Activated CD4-positive, alpha-beta T cell treated with anti-CD3 and anti-CD28 coated beads, Interleukin-2, amount 50 U/mL, for 1 hour (primary cell): Measurements from ENCODE around the gene HSDL2.

Experiments used
- DNase-seq: peaks from one replicate; pipeline ENCODE4 v3.0.0-alpha.2; 2020

HSDL2 gene

DNA sequence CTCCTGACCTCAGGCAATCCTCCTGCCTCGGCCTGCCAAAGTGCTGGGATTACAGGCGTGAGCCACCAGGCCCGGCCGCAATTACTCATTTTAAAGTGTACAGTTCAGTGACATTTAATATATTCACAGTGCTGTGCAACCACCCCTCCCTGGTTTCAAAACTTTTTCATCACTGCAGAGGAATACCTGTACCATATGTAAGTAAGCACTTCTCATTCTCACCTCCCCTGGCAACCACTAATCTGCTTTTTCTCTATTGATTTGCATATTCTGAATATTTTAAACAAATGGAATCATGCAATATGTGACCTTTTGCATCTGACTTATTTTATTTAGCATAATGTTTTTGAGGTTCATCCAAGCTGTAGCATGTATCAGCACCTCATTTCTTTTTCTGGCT, 85.4 kb downstream of the HSDL2 start:
- DNase-seq, result no peak

DNA sequence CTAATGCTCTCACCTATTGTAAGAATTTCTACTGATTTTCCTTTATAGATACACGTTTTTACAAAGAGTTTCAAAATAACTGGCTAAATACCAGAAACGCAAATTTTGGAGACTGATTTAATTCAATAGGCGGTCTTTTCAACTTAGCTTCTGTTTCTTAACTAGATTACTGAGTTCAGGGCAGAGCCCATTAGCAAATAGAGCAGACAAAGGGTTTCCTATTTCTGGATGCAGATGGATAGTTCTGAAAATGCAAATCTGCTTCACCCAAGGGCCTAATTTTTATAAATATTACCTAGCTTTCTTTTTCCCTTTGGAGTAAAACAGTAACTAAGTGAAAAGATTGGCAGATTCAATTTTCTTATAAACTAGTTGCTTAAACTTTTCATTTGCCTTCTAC, 93.1 kb downstream of the HSDL2 start:
- DNase-seq, result no peak

DNA sequence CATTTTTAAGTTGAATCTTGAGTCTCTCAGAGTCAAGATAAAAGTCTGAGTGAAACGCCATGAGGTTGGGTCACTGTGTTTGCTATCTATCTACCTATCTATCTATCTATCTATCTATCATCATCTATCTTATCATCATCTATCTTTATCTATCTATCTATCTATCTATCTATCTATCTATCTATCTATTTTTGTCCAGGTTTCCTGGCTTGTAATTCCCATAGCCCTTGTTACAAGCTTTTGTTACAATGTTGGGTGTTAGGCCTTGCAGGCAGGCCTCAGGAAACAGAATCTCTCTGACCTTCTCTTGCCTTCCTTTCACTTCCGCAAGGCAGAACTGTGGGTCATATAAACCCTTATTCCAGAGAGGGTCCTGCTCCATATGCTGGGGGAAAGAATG, 94.1 kb downstream of the HSDL2 start:
- no peak for DNase-seq

DNA sequence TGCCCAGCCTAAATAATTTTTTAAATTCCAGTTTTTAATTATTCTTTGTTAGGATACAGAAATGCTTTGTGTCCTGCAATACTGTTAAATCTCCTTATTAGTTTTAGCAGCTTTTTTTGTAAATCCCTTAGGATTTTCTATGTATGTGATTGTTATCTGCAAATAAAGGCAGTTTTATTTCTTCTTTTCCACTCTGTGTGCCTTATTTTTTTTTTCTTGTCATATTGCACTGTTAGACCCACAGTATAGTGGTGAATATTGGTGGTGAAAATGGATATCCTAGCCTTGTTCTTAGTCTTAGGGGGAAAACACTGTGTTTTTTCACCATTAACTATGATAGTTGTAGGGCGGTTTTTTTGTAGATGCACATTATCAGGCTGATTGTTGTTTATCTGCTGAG, 95.4 kb downstream of the HSDL2 start:
- no peak for DNase-seq

DNA sequence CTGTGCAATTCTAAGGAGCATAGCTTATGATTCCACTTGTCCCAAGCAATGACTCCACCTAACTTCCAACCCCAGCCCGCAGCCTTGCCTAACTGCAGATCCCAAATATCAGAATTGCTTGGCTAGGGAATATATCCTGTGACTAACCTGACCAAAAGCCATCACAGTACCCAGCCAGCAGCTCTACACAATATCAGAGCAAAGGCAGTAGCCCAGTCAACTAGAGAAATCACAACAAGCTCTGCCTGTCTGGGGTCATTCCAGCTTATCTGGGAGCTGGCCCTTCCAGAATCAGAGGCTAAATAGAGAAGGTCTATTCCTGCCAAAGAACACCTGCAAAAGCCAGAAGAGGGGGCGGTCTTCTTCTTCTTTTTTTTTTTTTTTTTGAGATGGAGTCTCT, 97.4 kb downstream of the HSDL2 start:
- no peak for DNase-seq

DNA sequence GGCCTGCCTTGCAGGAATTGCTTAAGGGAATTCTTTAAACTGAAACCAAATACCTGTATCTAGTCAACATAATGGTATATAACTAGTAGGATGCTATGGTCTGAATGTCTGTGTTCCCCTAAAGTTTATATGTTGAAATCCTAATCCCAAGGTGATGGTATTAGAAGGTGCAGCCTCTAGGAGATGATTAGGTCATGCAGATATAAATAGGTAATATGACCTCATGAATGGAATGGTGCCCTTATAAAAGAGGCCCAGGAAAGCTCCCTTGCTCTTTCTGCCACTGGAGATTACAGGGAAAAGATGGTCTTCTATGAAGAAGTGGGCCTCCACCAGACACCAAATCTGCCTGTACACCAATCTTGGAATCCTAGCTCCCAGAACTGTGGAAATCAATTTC, 99.3 kb downstream of the HSDL2 start:
- no peak for DNase-seq

DNA sequence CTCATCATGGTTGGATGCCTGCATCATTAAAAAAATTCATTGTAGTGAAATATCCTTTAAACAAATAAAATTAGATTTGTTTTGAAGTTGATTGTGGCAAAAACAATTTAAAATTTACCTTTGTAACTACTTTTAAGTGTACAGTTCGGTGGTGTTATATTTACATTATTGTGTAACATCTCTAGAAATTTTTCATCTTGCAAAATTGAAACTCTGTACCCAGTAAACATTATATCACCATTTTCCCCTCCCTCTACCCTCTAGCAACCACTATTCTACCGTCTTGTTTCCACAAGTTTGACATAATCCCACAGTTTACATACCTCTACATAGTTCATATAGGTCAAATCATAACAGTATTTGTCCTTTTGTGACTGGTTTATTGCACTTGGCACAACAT, 104.7 kb downstream of the HSDL2 start:
- no peak for DNase-seq

DNA sequence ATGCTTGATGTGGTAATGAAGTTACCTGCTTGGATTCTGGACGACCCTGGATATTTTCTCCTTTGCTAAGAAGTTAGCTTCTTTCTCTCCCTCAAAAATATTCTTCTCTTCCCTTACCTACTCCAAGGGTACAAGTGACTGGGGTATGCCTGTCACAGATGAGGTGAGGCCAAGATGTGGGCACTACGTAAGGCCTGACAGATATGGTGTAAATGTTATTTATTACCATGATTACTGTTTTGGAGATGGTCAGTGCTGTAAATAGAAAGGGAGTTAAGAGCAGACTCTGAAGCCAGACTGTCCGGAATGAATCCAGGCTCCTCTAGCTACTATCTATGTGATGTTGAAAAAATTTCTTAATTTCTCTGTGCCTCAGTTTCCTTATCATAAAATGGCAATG, 105.7 kb downstream of the HSDL2 start:
- DNase-seq, result no peak

DNA sequence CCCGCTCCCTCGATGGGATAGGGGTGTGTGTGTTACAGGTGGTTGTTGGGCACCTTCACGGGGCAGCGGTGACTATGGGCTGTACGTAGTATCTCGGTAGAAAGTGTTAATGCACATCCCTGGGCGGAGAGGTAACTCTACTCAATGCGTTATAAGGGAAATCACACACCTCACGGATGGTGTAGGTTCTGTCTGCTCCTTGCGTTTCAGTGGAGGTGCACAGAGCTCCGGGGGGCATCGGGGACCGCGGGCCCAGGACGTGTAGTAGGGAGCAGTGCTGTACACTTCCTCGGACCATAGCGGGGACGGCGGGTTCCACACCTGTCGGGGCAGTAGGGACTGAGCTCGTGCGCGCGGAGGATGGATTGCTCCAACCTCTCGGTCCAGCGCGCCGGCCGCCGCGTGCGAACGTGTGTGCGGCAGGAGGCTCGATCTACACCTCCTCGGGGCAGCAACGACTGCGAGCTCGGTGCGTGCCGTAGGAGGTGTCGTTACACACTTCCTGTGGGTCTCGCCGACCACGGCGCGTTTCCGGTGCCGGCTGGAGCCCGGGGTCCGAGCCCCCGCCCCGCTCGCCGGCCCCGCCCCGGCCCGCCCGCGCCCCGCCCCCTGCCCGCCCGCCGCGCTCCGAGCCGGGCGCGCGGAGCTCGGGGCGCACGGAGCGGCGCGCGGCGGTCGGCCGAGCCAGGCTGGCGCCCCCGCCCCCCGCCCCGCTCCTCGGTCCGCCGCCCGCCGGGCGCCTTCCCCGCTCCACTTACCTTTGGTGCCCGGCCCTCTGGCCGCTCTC, 106.5 kb downstream of the HSDL2 start, which contains the start of gene KIAA1958:
KIAA1958 (plus strand) TSS at position 607 of the 787 bp plus-strand sequence. CDS start 87,254 bp downstream, outside the sequence.
- DNase-seq, result peak; percentile 65

DNA sequence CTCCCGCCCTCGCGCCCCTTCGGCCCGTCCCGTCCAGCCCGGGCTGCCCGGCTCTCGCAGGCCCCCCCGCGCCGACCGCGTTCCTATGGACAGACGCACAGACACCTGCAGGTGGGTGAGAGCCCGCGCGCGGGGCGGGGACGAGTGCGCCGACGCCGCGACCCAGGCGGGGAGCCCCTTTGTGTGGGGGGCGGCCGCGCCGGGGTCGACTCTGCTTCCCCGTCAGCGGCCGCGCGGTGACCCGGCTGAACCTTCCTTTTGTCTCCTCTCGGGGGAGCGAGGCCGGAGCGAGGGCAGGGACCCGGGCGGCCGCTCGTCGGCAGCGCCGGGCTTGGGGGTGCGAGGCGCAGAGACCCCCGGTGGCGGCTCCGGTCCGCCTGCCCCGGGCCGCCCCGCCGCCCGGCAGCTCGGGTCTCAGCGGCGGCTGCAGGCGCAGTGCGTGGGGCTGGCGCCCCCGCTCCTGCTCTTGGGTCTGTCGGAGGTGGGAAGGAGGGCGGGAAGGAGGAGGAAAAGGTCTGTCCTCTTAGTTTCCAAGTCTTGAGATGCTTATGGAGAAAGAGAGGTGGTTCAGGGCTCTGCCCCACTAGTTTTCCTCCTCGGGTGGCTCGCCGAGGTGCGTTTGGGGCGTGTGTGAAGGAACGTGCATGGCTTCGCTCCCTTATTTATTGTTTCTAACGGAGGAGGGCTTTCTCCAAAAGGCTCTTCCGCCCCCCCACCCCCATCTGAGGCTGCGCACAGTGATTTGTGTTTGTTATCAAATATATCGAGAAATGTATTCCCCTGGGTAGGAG, 107.3 kb downstream of the HSDL2 start:
- peak; percentile 57 for DNase-seq

DNA sequence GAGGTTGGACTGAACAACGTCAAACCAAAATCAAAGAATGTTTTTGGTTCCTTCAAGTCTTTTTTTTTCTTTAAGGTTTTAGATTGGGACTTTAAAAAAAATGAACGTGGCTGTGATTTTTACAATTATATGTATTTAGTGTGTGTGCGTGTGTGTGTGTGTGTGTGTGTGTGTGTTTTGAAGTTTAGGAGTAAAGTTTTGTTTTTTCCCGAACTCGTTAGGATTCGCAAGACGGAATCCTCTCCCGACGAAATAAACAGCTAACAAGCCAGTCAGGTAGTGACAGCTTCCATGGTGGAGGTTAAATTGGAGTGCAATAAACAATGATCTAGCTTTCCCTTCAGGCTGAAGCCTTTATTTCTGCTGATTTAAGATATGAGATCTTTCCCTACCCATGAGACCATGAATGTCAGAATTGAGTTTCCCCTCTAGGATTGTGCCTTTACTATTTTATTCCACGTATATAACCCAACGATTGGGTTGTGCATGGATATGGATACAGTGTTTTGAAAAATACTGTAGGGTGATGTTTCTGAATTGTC, 108.0 kb downstream of the HSDL2 start:
- DNase-seq, result no peak

DNA sequence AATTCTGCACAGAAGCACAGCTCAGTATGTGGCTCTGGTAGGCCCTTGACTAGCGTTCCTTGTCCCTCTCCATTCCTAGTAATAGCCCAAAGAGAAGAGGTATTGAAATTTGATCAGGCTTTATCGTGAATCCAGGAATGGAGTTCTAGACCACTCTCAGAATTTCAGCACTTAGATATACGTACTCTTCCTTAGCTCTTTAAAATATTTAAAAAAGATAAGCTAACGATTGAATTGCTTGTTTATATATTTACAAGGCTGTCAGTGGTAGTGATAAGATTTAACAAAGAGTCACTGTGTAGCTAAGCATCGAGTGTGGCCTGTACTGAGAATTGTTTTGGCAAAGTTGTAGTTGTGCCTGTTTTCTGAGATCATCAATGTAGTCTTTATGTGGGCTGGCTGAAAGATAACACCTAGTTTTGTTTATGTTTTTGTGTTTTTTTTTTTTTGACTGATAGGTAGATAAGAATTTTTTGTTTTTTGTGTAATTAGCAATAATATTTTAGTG, 109.2 kb downstream of the HSDL2 start:
- no peak for DNase-seq

DNA sequence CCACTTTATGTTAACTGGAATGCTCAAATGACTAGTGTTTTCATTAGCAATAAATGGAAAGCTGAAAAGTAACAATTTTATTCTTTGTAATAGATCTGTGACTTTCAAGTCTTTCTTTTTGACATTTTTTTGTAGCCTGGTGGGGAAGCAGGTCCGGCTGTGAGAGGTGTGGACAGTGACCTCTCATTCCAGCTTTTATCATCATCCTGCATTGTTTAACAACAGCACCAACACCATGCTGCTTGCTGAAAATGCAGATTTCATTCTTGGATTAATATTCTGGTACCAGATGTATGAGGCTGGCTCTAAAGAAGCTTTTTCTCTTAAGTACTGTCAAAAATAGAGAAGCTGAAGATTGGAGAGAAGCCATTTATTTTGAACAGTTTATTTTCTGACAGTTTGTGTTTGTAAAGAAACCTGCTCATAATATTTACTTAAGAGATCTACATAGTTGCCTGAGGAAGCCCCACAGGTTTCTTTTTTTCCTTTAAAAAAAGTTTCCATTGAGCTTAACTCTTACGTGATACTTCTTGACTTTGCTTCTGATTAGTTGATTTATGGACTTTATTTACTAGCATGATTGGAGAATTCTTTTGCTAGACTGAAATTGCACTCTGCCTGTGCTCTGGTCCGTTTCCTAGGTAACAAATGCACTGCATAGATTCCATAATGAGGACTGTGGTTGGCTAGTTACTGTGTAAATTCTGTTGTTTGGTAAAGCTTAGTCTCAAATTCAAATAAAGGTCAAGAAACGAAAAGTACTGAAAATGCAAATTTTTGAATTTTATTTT, 110.2 kb downstream of the HSDL2 start:
- no peak for DNase-seq

DNA sequence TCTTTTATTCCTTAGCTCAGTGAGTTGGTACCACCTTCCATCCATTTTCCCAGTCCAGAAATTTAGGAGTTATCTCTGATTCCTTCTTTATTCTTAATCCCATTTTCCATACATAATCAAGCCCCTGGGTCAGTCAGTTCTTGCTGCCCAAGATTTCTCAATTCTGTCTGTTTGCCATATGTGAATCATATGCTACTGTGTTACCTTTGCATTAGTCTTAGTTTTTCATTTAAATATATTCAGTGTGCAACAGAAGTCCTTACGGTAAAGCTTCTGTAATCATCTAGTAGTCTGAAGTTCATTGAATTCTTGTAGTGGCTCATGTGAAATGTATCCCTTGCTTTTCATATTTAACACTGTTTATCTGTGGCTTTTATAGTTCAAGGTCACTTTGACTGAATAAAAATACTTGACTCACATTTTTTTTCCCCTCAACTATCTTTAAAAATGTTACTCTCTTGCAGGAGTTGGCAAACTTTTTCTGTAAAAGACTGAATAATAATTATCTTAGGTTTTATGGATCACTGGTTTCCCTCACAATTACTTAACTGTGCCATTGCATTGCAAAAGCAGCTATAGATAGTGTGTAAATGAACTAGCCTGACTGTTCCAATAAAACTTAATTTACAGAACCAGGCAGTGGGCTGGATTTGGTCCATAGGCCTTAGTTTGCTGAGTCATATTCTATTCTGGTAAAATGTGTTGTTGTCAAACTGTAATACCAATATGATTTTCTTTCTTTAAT, 113.7 kb downstream of the HSDL2 start:
- DNase-seq, result no peak

DNA sequence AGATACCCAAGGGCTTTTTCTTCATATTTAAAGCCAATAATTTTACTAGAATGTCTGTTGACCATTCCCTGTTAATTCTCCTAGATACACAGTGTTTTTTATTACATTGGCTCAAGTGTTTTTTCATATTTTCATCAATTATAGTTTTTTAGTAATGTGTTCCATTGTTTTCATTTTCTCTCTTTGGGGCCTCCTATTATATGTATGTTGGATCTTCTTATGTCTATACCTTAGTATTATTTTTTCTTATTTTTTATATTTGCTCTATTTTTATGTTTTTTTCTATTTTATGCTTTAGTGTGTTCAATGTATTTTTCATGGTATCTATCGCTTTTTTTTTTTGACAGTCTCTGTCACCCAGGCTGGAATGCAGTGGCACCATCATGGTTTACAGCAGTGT, 114.2 kb downstream of the HSDL2 start:
- DNase-seq, result no peak

DNA sequence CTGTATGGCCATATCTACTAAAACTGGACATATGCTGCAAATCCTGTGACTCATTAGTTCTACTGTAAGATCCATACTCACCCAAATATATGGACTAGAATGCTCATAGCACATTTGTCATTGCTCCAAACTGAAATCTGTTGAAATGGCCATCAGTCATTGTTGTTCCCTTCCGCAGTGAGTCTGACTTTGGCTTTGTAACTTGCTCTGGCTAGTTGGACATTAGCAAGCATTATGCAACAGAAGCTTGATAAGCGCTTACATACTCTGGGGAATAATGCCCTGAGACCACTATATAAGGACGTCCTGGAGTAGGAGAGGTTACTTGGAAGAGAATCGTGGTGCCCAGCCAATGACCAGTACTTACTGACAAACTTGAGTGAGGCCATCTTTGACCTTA, 115.7 kb downstream of the HSDL2 start:
- DNase-seq, result no peak

DNA sequence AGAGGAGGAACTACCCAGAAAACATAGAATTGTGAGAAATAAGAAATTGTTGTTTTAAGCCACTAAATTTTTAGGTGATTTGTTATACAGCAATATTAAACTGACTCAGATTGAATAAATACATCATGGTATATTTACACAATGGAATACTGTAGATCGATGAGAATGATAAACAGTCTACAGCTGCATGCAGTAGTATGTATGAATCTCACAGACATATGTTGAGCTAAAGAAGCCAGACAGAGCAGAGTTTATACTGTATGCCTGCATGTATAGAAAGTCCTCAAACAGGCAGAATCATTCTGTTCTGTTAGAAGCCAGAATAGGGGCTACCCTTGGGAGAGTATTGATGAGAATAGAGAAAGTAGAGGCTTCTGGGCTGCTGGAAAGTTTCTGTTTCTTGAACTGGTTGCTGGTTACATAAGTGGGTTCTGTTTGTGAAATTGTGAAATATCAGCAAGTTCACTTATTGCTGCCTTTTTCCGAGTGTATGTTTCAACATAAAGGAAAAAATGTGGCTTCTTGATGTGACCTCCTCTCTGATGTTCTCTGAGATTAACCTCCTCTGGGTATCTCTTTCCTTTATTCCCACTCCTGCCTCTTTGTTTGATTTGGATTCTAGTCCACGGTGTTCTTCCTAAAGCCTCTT, 116.3 kb downstream of the HSDL2 start:
- DNase-seq, result no peak

DNA sequence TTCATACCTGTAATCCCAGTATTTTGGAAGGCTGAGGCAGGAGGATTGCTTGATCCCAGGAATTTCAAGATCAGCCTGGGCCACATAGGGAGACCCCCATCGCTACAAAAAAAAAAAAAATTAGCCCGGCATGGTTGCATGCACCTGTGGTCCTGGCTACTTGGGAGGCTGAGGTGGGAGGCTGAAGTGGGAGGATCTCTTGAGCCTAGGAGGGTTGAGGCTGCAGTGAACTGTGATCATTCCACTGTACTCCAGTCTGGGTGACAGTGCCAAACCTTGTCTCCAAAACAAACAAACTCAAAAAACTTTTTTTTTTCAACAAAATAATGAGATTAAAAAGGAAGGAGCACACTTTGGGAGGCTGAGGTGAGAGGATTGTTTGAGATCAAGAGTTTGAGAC, 120.9 kb downstream of the HSDL2 start:
- no peak for DNase-seq

DNA sequence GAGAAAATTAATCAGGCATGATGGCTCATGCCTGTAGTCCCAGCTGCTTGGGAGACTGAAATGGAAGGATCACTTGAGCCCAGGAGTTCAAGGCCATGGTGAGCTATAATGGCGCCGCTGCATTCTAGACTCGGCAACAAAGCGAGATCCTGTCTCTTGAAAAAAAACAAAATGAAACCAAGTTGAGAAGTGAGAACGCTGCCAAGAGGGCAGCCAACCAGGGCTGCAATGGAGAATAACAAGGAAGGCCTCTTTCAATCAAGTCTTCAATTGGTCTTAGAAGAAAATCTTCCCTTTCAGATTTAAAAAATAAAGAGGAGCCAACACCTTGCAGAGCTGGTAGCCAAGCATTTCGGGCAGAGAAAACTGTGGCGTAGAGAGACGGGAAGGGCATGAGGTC, 121.4 kb downstream of the HSDL2 start:
- DNase-seq, result no peak

DNA sequence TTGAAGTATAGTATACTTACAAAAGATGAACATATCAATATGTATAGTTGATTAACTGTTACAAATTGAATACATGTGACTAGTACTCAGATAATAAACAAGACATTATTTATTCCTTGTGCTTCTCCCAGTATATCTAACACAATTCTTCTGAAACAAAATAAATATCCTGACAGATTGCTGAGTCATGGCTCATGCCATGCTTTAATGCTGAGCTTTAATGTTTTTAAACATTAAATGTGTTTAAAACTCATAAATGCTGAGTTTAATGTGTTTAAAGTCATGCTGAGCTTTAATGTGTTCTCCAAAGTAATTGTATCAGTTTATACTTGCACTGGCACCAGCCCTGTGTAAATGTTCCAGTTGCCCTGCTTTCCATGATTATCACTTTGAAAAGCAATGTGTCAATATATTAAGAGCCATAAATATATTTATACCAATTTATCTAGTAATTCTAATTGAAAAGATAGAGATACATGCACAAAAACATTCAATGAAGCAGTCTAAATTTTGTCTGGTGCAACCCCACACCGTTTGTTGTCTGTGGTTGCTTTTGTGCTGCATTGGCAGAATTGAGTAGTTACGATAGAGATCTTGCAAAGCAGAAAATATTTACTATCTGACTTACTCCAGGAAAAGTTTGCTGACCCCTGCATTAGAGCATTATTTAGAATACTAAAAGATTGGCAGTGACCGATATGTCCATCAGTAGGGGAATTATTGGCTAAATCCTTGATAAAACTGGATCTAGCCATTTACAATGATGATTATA, 122.5 kb downstream of the HSDL2 start:
- no peak for DNase-seq

DNA sequence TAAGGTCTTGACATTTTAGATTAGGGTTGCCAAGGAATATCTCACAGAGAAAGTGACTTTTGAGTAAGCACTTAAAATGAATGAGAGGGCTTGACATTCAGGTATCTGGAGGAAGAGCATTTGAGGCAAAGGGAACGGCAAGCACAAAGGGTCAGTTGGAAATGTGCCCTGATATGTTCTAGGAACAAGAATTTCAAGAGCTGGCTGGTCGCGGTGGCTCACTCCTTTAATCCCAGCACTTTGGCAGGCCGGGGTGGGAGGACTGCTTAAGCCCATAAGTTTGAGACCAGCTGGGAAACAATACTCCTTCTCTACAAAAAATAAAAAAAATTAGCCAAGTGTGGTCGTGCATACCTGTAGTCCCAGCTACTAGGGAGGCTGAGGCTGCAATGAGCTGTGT, 123.3 kb downstream of the HSDL2 start:
- no peak for DNase-seq
